GM21367 (cell line): ENCODE results near the gene MCOLN1.

Experiments
- ATAC-seq: cut with Tn5 transposase; IDR thresholded peaks from one replicate; pipeline ENCODE4 v1.9.1; 2021; ENCODE audit not compliant: unreplicated experiment

Gene MCOLN1

GRCh38 chr19:7540761-7541474 is 18.5 kb downstream of the MCOLN1 start:
- ATAC-seq = no peak

GRCh38 chr19:7541475-7541824 is 19.0 kb downstream of the MCOLN1 start:
- ATAC-seq = no peak

- ATAC-seq = no peak
These were observed 19.5 kb downstream of the MCOLN1 start for GRCh38 chr19:7541828-7542443.

GRCh38 chr19:7542556-7543348 is 20.3 kb downstream of the MCOLN1 start:
- no peak for ATAC-seq

GRCh38 chr19:7544626-7545025 is 22.2 kb downstream of the MCOLN1 start:
- no peak for ATAC-seq

- ATAC-seq = no peak
These were observed 22.9 kb downstream of the MCOLN1 start for GRCh38 chr19:7545300-7545699.

- no peak for ATAC-seq
These were observed 23.5 kb downstream of the MCOLN1 start for GRCh38 chr19:7545904-7546303.

- ATAC-seq = no peak
These were observed 24.7 kb downstream of the MCOLN1 start for GRCh38 chr19:7547159-7547558.

- no peak for ATAC-seq
These were observed 27.2 kb downstream of the MCOLN1 start for GRCh38 chr19:7549429-7550148.

GRCh38 chr19:7550169-7550770 is 27.8 kb downstream of the MCOLN1 start:
- ATAC-seq = no peak

- ATAC-seq = no peak
These were observed 28.8 kb downstream of the MCOLN1 start for GRCh38 chr19:7550987-7551761.

- ATAC-seq = no peak
These were observed 30.4 kb downstream of the MCOLN1 start for GRCh38 chr19:7552781-7553180.

- ATAC-seq = no peak
These were observed 32.1 kb downstream of the MCOLN1 start for GRCh38 chr19:7554565-7554964.

GRCh38 chr19:7554990-7555864 is 32.8 kb downstream of the MCOLN1 start:
- no peak for ATAC-seq

GRCh38 chr19:7556696-7557315 is 34.4 kb downstream of the MCOLN1 start:
- ATAC-seq = no peak

- no peak for ATAC-seq
These were observed 36.2 kb downstream of the MCOLN1 start for GRCh38 chr19:7558667-7559066.

- no peak for ATAC-seq
These were observed 36.7 kb downstream of the MCOLN1 start for GRCh38 chr19:7559102-7559501.

GRCh38 chr19:7560255-7560654 is 37.8 kb downstream of the MCOLN1 start:
- no peak for ATAC-seq

GRCh38 chr19:7561325-7561724 is 38.9 kb downstream of the MCOLN1 start:
- no peak for ATAC-seq
